HG03439 (cell line): Measurements from ENCODE around the gene KLF6.

Experiments used
- ATAC-seq: cut with Tn5 transposase; IDR thresholded peaks from one replicate; pipeline ENCODE4 v1.9.1; 2021; ENCODE audit warnings: mild to moderate bottlenecking, moderate library complexity; ENCODE audit not compliant: unreplicated experiment

KLF6 gene

DNA sequence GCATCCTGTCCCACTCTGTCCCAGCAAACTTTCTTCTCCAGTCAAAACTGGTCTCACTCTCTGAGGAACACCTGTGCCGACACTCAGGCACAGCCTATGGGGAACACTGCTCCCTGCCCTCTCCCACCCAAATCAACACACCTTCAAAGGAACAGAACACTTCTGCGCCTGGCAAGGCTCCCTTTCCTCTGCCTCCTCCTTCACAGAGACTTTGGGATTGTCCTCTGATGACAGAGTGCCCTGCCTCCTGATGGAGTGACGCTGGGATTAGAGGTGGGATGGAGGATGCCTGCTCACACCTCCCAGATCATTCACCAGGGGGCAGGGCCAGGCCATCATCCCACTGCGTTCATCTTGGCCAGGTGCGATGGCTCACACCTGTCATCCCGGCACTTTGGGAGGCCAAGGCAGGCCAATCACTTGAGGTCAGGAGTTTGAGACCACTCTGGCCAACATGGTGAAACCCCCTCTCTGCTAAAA lies 26.5 kb downstream of the KLF6 start:
- no peak for ATAC-seq

DNA sequence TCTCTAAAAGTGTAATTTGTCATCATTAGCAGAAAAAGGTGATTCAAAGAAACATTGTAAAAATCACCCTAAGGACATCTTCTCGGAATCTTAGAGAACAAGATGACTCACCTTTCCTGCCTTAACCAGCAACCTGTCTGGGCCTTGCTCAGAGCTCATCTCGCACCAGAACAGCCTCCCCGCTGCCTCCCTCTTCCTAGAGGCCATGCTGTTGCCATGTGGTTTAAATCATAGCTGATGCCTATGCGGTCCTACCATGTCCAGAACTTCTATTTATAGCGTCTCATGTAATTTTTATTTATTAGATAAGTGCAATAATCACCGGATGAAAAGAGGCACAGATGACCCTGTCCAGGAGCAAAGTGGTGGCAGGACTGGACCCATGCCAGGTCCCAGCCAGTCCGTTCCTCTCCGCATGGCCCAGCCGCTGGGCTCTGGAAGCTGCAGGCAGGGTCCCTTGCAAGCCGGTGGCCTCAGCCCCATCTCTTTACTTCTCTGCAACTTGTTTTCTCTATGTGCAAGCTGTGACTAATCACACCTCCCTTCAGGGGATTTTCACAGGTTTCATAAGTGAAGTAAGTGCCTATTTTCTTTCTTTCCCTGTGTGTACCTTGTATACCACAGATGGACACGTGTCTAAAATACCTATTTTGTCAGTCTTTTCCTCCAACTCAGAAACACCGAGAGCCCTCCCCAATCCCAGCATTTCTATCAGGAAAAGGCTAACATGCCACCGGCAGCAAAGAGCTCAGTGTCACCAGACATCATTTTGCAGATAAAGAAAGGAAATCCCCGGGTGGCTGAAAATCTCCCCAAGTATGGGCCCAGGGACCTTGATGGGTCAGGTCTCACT lies 27.1 kb downstream of the KLF6 start:
- peak; percentile 85 for ATAC-seq

DNA sequence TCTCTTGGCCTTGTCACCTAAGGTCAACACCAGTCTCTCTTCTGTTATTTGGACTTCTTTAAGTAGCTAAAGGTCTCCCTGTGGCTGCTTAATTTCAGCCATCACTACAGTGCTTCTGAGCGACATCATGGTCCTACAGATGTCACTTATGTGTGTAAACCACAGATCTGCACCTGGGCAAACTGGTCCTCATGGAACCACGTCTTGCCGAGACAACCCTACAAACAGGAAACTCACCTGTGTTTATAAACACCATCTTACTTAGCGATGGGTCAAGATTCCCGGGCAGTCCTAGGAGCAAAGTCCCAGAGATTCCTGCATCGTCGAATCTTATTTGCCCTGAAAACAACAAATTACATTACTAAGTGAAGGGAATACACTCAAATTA lies 27.8 kb downstream of the KLF6 start:
- no peak for ATAC-seq

DNA sequence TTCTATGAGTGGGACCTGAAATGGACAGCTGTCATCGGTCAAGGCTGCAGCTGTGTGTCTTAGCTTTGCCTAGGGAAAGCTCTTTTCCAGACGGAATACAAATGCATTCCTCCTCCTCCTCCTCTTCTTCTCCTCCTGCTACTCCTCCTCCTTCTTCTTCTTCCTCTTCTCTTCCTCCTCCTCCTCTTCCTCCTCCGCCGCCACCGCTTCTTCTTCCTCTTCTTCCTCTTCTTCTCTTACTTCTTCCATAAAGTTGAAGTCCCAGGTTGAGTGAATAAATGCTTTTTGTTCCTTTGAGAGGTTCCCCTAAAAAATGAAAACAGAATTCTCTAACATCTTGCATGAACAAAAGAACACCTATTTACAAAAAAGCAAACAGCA lies 28.7 kb downstream of the KLF6 start:
- no peak for ATAC-seq

DNA sequence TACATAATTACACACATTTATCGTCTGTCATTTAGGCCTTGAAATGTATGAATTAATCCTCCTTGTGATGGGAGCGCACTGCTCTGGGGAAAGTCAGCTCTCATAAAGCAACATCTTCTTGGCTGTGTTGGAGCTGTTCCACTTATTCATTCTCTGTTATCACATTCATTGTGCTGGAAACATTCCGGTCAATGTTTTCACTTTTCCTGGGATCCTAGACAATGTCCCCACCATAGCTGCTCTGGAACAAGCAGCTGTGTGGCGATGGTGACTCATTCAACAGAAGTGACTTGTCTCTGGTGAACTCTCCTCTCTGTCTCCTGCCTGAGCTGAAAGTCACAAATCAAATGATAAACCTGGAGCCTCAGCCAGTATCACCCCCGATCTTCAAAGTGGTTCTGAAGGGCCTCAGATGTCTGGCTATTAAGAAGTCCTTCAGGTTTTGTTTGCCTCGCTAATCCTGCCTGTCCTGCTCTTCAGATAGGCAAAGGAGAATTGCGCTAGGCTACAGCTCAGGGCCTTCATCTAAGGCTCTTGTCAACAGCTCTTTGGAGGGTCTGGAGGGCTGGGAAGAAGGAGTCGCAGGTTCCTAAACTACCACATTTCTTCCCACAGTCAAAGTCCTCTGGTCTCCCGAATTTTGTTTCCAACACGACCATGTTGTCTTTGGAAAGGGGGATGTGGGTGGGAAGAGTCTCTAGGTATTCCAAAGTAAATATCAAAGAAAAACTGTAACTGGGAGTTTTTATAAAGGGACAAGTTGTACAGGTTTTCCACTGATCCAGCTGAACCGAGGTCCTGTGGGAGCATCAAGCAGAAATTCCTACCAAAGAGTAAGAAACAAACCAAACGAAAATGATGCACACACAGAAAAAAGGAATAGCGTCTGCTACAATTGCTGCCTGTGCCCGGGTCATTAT lies 29.3 kb downstream of the KLF6 start:
- ATAC-seq: no peak

DNA sequence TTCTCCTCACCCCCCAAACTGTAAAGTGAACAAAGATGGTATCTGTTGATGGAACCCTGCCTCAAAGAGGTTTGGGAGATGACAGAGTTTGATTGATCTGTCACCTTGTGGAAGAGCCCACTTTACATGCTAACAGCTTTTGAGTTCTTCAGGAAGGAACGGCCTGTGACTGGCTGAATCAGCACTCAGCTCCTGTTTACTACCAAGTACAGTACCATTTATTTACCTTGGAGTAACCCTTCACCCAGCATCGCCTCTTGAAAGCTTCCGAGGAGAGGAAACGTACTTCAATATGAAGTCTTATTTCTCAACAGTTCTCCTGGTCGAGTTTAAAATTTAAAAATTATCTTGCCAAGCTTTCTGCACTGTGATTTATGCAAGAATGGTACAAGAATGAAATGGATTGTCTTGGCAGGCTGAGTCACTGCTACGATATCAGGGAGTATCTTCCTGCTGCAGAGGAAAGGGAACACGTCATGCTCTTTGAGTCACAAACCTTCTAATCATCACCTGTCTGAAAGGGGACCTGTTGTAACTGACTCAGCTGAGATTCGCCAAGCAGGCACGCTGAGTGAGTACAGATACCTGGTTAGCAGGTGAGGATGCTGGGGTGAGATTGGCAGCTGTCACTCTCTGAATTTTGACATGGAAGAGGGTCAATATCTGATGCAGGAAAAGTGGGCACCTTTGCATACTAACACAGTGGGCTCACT lies 30.1 kb downstream of the KLF6 start:
- no peak for ATAC-seq

DNA sequence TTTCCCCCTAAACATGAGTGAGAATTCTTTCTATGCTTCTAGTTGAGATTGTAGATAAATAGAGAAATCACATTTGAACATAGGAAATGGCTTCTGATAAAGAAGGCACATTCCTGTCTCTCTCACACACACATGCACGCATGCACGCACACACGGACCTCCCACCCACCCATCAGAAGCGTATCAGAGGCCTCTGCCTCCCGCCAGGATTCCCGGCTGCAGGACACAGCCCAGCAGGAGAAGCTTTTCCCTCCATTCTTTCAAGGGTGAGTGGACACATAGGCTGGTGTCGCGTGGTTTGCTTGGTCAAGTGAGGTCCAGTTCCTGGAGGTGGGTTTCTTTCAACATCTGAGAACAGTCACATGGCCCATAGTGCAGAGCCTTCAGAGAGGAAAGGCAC lies 34.2 kb downstream of the KLF6 start:
- ATAC-seq: no peak

DNA sequence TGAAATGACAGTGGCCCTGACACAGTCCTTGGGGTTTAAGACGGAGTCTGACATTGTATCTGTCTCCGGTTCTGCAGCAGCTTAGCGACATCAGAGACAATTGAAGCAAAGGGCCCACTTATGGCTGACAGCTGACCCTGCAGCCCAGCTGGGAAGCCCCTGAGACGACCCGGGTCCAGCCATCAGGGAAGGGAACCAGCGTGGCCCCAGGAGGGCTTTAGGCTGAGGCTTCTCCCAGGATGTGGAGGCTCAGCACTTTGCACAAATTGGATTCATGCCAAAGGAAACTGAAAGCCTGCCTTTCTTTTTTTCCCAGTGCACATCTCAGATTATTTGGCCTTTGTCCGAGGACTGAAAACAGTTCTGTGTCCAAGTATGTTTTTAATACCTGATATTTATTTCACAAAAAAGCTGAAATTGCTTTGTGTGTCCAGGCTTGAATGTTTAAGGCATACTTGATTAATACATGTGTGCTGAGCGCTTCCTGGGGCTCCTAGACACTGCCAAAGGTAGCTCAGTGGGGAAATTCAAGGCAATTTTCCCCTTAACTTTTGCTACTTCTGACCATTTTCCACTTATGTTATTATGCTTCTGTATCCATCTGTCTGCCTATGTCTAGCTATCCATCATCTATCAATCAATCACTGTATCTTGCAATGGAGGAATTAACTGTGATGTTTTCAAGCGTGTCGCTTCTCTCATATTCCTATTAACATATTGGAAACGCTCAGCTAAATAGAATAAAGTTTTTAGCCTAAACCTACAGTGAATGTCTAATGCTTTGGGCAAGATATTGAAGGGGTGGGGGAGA lies 34.8 kb downstream of the KLF6 start:
- ATAC-seq: no peak

DNA sequence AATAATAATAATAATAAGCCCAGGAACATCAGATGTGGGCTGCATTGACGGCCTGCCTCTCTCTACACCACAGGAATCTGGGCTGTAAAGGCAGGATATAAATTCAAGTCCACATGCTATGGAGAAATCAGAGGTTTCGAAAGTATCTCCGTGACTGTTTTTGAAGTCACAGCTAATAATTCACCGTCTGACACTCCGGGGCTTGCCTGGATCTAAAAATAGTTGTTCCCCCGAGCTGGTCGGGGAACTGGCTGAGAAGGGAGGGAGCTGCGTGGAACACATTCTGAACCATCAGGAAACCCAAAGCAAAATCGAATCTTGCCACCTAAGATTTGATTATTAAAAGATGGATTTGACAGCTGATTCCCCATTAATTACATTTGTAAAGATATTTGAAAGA lies 35.4 kb downstream of the KLF6 start:
- ATAC-seq: no peak

DNA sequence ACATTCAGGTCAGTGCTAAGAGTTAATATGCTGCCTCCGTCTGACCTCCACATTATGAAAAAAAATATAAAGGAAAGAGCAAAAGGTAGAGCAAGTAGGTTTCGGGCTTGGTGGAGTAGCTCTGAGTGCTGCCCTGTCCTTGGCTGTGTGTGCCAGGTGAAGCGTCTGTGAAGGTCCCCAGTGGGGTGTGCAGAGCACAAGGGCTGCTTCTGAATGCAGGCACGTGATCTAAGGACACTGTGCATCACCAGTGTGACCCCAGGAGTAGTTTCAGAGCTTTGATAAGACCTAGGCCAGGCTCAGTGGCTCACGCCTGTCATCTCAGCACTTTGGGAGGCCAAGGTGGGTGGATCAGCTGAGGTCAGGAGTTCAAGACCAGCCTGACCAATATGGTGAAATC lies 36.0 kb downstream of the KLF6 start:
- no peak for ATAC-seq

DNA sequence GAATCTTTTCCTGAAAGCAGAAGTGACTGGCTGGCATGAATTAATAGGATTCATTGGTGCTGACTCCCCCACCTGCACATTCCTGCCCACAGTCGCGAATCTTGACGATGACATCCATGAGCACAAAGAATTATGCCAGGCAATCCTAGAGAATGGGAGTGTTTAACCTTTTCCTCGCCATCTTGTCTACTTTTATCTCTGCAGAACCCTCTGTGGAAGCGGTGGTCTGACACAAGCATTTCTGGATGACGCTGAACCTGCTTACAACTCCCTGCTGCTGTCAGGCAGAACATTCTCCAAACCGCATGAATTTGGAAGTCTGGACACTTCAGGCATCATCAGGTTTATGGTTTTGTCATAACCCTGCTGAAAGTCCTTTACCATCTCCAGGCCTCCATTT lies 36.5 kb downstream of the KLF6 start:
- ATAC-seq: no peak

DNA sequence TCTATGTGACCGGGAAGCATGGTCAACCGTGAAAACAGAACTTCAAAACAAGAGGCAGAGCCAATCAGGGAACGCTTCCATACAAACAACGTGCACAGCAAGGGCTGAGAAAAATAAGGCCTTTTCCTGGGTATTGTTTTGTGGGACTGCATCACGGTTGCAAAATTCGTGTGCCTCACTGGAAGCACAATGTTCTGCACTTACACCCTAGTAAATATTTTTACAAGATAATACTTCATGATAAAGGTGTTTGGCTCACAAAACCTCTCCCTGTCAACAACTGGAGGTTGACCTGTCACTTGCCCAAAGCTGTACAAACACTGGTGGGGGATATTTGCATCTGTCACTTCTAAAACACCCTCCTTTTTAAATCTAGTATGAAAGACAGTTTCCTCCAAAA lies 37.0 kb downstream of the KLF6 start:
- no peak for ATAC-seq

DNA sequence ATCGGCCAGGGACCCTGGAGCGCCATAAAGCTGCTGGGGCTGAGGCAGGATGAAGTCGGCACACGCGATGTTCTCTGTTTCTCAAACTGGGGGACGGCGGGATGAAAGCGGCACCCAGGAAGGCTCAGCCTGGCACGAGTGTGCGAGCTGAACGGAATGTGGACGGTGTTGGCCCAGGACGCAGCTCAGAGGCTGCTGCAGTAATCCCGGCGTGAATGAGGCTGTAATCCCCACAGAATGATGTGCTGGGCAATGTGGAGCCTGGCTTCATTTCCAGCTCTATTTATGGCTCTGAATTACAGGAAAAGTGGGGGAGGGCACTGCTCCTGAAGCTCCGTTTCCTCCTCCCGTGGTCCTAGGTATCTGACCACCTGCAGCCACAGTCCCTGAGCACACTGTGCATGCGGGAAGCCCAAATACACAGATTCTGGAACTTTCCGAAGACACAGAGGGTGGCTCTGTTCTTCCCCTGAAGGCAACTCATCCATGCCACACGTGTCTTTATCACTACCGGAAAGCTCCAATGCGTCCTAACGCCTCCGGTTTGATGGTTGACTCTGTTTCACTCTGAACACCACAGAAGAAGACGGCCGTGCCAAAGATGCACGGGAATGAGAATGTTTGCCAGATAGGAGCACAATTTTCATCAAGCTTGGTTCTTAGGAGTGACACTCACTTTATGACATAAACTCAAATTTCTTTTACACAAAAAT lies 37.6 kb downstream of the KLF6 start:
- ATAC-seq: no peak

DNA sequence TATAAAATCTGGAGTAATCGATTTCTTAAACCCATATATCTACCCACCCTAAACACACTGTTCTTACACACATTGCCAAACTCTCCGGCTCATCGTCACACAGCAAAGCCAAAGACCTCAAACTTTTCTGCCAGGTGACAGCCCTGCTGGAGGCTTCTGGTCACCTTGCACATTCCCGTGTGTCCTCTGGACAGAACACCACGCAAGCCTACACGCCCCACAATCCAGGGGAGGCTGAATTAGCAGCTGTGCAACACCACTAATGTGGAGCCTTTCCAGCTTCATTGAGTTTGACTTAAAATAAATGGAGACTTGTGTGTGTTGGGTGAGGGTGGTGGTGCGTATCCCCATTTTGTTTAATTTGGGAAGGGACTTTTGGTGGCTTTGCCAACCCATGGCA lies 38.4 kb downstream of the KLF6 start:
- ATAC-seq: no peak

DNA sequence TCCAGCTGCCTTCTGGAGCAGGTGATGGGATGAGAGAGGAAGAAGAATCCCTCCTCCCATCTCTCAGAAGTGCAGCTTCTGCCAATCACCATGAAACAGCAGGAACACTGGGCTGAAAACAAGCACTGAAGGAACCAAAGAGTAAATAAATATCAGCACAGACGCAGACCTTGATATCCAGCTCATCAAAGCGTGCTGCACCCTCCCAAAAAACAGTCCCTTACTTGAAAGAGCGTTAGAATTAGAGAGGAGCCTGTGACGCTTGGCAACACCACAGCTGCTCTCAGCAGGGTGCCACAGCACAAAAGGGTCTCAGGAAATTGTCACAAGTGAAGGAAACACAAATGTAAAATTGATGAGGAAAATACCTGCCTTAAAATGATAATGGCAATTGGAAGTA lies 39.5 kb downstream of the KLF6 start:
- ATAC-seq: no peak

DNA sequence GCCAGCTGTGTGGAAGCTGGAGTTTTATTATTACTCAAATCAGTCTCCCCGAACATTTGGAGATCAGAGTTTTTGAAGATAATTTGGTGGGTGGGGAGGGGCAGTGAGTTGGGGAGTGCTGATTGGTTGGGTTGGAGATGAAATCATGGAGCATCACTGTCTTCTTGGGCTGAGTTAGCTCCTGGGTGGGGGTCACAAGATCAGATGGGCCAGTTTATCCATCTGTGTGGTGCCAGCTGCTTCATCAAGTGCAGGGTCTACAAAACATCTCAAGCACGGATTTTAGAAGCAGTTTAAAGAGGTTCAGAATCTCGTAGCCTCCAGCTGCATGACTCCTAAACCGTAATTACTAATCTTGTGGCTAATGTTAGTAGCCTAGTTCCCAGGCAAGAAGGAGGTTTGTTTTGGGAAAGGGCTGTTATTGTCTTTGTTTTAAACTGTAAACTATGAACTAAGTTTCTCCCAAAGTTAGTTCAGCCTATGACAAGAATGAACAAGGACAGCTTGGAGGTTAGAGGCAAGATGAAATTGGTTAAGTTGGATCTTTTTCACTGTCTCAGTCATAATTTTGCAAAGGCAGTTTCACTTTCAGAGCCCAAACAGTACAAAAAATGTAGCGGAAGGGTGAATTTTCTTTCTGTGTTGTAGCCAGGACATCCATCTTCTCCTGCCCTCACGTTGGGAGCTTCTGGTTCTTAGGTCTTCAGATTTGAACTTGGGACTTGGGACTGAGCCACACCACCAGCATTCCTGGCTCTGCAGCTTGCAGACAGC lies 43.1 kb downstream of the KLF6 start:
- ATAC-seq: no peak

DNA sequence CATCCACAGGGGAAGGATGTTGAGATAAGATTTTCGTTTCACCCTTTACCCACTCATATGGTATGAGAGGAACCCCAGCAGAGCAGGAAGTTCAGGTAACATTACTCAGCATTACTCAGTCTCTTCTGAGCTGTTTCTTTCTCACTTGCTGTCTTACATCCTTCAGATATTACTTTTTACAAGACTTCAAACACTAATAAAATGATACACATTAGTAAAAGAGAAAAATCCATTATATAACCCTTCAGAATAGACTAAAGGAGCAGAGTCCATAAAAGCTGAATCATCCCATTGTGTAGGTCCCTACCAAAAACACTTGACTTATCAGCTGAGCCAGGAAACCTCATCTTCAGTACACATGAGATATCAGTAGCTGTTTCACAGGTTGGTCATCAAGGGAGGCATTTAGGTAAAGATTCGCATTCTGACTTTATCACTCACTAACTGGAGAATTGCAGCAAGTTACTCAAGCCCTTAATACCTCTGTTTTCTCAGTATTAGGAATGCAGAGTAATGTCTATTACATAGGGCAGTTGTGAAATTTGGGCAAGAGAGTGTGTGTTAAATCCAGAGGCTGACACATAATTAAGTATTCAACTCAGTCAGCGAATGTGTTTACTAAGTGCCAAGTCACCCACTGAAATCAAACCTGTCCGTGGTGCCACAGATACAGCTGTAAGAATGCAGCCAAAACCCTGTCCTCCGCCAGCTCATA lies 44.7 kb downstream of the KLF6 start:
- ATAC-seq: no peak

DNA sequence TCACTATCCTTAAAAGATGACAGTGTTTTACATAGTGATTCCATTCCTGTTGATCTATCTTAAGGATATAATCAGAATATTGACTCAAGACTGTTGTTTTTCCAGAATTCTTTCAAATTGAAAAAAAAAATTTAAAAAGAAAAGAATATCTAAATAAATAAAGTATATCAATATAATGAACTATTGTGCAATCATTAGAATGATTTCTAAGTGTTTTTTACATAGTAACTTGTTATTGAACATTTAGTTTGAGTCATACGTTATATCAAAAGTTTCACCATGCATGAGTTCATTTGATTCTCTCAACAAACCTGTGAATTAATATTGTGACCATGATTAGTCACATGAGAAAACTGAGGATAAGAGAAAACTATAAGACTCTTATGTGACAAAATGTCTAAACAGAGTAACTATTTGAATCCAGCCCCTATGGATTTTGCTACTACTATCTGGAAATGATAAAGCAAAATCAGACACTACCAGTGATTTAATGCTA lies 46.1 kb downstream of the KLF6 start:
- ATAC-seq: no peak
